Measurements from ENCODE around the gene ZNF444.
"Not testable (repeated sequence)": the region's sequence is repeated elsewhere in the genome, so short reads cannot be mapped to it uniquely, and the experiment has no call there.

The ZNF444 gene

DNA sequence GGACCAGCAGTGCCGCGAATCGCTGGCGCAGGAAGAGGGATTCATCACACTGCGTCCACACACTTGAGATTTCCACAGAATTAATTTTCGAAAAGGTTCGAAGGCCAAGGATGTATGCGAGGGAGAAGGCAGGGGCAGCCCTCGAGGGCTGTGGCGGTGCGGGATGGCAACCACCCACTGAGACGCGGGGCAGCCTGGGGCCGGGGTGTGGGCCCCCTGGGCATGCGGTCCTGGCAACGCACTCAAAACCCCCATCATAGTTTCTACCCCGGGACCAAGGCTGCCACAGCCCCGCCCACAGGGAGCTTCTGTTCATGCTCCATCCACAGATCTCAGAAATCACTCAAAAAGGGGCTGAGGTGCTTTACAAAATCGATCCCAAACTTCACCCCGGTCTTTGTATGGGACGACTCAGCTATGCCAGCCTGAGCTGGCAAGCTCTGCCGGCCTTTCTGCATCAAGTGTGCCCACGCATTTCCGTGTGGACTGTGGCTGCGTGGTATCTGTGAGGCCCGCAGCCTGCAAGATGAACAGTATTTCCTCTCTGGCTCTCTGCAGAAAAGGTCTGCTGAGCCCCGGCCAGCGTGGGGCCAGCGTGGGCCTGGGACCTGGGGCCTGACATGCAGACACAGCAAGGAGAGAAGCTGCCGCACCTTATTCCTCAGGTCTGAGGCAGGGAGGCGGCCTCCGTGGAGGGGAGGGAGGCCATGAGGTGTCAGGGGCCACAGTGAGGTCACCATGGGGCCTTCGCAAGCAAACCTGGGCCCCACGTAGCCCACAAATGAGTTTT is 39.1 kb upstream of the ZNF444 start:
- Histone ChIP-seq H3K27me3 (ENCODE audit: insufficient read depth, low read length) (no peaks in the 10 kb centered on the region), H2AFZ (ENCODE audit: low read depth, low read length) (no peak overlapping the region), H3K9me3 (ENCODE audit: low read length) (peaks cover 65% of the 10 kb centered on the region), H3K36me3 (ENCODE audit: insufficient read depth, low read length) (peaks cover 67% of the 10 kb centered on the region), H3K4me1 (ENCODE audit: insufficient read depth, low read length) (no peaks in the 10 kb centered on the region), H3K4me3 (ENCODE audit: low read length) (no peak overlapping the region)

DNA sequence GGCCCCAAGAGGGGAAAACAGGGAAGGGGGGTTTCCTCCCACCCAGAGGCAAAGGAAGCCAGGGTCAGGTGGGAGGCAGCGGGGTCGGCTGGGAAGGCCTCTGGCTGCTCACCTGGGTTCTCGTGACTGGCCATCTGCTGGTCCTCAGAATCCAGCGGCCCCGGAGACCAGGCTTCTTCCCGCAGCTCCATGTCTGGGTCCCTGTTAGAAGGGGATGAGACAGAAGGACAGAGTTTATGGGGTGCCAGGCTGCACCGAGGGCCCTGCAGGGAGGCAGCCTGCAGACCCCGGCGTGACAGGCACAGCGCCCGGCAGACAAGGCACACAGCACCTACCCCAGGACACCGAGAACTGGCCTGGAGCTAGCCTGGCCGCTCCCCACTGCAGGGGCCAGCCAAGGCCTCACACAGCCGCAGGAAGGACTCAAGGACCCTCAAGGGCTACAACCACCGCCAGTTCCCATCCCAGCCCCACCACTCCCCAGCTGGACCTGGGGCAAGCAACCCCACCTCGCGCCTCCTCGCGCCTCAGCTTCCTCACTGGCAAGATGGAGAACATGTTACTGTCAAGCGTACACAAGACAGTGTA is 38.0 kb upstream of the ZNF444 start:
- H2AFZ ChIP-seq (ENCODE audit: low read depth, low read length), result no peak overlapping the region
- no peaks in the 10 kb centered on the region for H3K27me3 ChIP-seq (ENCODE audit: insufficient read depth, low read length)
- H3K4me3 ChIP-seq (ENCODE audit: low read length), result no peak overlapping the region
- H3K36me3 ChIP-seq (ENCODE audit: insufficient read depth, low read length), result peaks cover 60% of the 10 kb centered on the region
- no peaks in the 10 kb centered on the region for H3K4me1 ChIP-seq (ENCODE audit: insufficient read depth, low read length)
- peaks cover 53% of the 10 kb centered on the region for H3K9me3 ChIP-seq (ENCODE audit: low read length)

DNA sequence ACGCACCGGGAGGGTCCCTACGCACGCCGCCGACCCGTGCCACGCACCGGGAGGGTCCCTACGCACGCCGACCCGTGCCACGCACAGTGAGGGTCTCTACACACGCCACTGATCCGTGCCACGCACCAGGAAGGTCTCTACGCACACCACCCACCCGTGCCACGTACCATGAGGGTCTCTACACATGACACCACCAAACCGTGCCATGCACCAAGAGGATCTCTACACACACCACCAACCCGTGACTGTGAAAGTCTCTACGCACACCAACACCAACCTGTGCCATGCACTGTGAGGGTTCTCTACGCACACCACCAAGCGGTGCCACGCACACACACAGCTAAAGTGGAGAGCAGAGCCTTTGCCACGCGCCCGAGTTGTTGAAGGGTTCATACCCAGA is 36.7 kb upstream of the ZNF444 start:
- peaks cover 50% of the 10 kb centered on the region for H3K36me3 ChIP-seq (ENCODE audit: insufficient read depth, low read length)
- no peaks in the 10 kb centered on the region for H3K4me1 ChIP-seq (ENCODE audit: insufficient read depth, low read length)
- no peak overlapping the region for H3K4me3 ChIP-seq (ENCODE audit: low read length)
- H2AFZ ChIP-seq (ENCODE audit: low read depth, low read length), result no peak overlapping the region
- H3K9me3 ChIP-seq (ENCODE audit: low read length), result peaks cover 44% of the 10 kb centered on the region
- no peaks in the 10 kb centered on the region for H3K27me3 ChIP-seq (ENCODE audit: insufficient read depth, low read length)

DNA sequence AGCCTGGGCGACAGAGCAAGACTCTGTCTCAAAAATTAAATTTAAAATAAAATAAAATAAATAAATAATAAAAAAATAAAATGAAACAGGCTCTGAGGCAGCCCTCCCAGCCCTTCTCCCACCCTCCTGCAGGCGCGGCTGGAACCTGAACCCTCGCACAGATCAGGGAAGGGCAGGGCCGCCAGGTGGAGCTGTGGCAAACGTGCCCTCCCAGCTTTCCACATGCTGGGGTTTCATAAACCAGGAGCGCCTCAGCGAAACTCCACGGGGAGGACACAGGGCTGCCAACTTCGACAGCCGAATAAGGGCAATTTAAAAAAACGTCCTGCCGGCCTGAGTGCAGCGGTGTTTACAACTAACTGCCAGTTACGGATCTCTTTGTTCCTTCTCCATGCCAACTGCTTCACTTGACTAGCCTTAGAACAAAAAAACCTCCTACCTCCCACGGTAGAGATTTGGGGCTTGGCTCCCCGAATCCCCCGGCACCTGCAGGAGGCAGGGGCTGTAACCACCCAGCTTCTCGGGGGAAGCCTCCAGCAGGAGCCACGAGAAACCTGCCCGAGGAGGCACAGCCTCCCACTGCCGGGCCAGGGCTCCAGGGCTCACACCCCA is 35.9 kb upstream of the ZNF444 start:
- peaks cover under 1% of the 10 kb centered on the region for H3K4me1 ChIP-seq (ENCODE audit: insufficient read depth, low read length)
- H2AFZ ChIP-seq (ENCODE audit: low read depth, low read length), result no peak overlapping the region
- H3K9me3 ChIP-seq (ENCODE audit: low read length), result peaks cover 37% of the 10 kb centered on the region
- peaks cover 44% of the 10 kb centered on the region for H3K36me3 ChIP-seq (ENCODE audit: insufficient read depth, low read length)
- no peaks in the 10 kb centered on the region for H3K27me3 ChIP-seq (ENCODE audit: insufficient read depth, low read length)
- no peak overlapping the region for H3K4me3 ChIP-seq (ENCODE audit: low read length)

DNA sequence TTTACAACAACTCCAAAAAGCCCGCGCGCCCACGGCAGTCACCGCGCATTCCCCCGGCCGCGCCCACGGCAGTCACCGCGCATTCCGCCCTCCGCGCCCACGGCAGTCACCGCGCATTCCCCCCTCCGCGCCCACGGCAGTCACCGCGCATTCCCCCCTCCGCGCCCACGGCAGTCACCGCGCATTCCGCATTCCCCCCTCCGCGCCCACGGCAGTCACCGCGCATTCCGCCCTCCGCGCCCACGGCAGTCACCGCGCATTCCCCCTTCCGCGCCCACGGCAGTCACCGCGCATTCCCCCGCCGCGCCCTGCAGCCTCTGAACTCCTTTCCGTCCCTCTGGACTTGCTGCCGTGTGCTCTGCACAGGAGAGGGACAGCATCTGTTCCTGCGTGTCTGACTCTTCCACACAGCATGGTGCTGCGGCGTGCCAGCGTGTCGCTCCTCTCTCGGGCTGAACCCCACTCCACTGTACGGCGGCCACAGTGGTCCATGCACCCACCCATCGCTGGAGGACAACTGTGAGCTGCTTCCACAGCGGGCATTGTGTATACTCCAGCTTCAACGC is 35.2 kb upstream of the ZNF444 start:
- not testable (repeated sequence) for H2AFZ ChIP-seq (ENCODE audit: low read depth, low read length); H3K4me3 ChIP-seq (ENCODE audit: low read length); H3K27me3 ChIP-seq (ENCODE audit: insufficient read depth, low read length); H3K4me1 ChIP-seq (ENCODE audit: insufficient read depth, low read length)
- peaks cover 31% of the 10 kb centered on the region for H3K9me3 ChIP-seq (ENCODE audit: low read length)
- H3K36me3 ChIP-seq (ENCODE audit: insufficient read depth, low read length), result peaks cover 37% of the 10 kb centered on the region

DNA sequence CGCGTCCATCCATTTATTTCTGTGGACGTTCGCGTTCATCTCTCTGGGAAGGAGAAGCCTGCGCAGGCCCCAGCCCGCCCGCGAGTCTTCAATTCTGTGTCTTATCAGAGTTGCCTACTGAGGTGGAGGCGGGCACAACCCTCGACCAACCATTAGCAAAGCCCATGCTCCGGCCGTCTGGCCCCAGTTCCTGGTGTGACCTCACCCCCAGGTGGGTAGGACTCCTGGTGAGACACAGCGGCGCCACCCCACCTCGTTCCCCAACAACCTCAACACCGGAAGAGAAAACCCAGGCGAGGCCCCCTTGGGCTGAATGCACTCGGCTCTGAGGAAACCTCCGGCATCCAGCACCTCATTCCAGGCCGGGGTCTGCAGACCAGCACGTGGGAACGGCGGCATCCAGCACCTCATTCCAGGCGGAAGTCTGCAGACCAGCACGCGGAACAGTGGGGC is 34.7 kb upstream of the ZNF444 start:
- Histone ChIP-seq H3K4me1 (ENCODE audit: insufficient read depth, low read length) (peaks cover 13% of the 10 kb centered on the region), H3K9me3 (ENCODE audit: low read length) (peaks cover 27% of the 10 kb centered on the region), H3K36me3 (ENCODE audit: insufficient read depth, low read length) (peaks cover 32% of the 10 kb centered on the region), H2AFZ (ENCODE audit: low read depth, low read length) (no peak overlapping the region), H3K4me3 (ENCODE audit: low read length) (no peak overlapping the region), H3K27me3 (ENCODE audit: insufficient read depth, low read length) (no peaks in the 10 kb centered on the region)

DNA sequence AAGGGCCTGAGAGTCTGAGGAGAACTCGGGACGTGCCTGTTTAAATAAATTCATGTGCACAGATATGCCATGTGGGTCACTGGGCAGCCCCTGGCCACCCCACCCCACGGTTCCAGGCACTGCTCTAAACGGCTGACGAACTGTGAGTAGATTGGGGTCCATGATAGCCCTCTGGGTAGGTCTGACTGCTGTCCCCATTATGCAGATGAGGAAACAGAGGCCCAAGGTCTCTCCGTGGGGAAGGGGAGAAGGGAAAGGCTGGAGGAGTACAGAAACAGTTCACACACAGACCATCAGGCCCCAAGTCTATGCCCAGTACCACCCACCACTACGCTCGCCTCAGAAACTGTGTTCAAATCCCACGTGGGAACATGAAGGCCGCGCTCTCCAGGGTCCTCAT is 34.1 kb upstream of the ZNF444 start:
- Histone ChIP-seq H2AFZ (ENCODE audit: low read depth, low read length) (no peak overlapping the region), H3K36me3 (ENCODE audit: insufficient read depth, low read length) (peaks cover 26% of the 10 kb centered on the region), H3K4me3 (ENCODE audit: low read length) (no peak overlapping the region), H3K4me1 (ENCODE audit: insufficient read depth, low read length) (peaks cover 18% of the 10 kb centered on the region), H3K9me3 (ENCODE audit: low read length) (peaks cover 22% of the 10 kb centered on the region), H3K27me3 (ENCODE audit: insufficient read depth, low read length) (no peaks in the 10 kb centered on the region)

DNA sequence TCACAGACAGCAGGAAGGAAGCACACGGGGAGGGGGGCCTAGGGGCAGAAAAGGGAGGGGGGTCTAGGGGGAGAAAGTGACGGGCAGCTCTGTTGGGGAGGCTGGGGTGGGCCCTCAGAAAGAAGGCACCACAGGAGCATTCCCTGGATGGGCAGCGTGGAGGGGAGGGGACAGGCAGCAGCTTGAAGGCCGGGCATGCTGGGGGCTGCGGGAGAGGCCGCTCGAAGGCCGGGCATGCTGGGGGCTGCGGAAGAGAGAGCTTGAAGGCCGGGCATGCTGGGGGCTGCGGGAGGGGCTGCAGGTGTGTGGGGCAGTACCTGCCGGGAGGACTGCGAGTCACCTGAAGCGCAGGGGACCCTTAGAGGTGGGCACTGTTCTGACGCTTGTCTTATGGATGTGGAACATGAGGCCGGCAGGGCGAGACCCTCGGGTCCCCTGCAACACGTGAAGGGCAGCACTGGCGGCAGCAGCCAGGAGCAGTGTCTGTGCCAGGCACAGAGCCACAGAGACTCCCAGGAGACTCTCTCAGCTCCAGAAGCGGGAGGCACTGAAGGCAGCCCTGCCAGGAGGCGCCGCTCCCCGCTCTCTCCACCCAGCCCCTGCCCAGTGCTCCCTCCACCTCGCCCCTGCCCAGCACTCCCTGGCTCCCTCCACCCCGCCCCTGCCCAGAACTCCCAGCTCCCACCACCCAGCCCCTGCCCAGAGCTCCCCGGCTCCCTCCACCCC is 33.3 kb upstream of the ZNF444 start:
- no peak overlapping the region for H2AFZ ChIP-seq (ENCODE audit: low read depth, low read length)
- H3K4me1 ChIP-seq (ENCODE audit: insufficient read depth, low read length), result peaks cover 25% of the 10 kb centered on the region
- peaks cover 18% of the 10 kb centered on the region for H3K36me3 ChIP-seq (ENCODE audit: insufficient read depth, low read length)
- peaks cover 20% of the 10 kb centered on the region for H3K9me3 ChIP-seq (ENCODE audit: low read length)
- no peaks in the 10 kb centered on the region for H3K27me3 ChIP-seq (ENCODE audit: insufficient read depth, low read length)
- no peak overlapping the region for H3K4me3 ChIP-seq (ENCODE audit: low read length)

DNA sequence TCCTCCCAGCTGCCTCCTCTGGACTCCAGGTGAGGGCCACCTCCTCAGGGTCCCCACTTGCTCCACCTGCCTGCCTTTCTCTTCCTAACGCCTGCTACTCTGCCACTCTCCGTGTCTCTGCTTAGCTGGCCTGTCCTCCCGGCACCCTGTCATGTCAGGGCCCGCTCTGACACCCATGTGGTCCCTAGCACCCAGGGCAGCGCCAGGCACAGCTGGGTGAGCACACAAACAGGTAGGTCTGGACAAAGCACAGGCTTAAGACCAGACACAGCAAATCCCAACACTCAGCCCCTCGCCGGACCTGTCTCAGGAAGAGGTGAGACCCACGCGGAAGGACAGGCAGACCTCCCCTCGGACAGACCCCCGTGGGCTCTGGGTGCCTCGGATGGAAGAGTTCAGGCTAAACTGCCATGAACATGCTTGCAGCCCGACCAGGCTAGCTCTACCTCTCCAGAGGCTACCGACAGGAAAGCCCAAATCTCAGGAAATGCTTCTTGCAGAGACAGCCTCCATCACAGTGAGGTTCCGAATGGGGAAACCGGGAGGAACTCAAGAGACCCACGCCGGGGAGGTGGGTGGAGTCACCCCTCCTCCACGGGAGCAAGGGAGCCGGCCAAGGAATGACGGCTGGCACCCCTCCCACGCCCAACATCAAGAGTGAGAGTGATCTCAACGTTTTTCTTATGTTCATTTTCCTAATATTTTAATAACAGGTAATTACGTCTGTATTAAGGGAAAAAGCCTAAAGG is 32.5 kb upstream of the ZNF444 start:
- Histone ChIP-seq H3K27me3 (ENCODE audit: insufficient read depth, low read length) (no peaks in the 10 kb centered on the region), H3K4me3 (ENCODE audit: low read length) (no peak overlapping the region), H3K9me3 (ENCODE audit: low read length) (peaks cover 14% of the 10 kb centered on the region), H3K36me3 (ENCODE audit: insufficient read depth, low read length) (peaks cover 12% of the 10 kb centered on the region), H2AFZ (ENCODE audit: low read depth, low read length) (no peak overlapping the region), H3K4me1 (ENCODE audit: insufficient read depth, low read length) (peaks cover 27% of the 10 kb centered on the region)

DNA sequence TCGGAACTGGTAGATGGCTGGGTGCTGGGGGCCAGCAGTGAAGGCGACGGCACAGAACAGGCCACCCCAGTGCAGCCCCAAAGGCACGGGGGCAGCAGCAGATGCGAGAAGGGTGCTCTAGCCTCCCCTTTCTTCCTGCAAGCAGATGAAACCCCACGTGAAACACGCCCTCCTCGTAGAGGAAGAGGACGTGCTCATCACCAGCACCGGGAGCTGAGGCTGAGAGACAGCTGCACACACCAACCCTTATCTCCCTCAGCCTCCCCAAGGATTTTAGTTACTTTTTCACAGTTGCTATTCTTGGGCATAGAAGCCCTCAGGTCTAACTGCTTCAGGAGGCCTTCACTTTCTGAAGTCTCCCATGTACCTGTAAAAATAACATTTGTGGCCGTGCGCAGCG is 31.9 kb upstream of the ZNF444 start:
- Histone ChIP-seq H3K36me3 (ENCODE audit: insufficient read depth, low read length) (peaks cover 12% of the 10 kb centered on the region), H2AFZ (ENCODE audit: low read depth, low read length) (no peak overlapping the region), H3K9me3 (ENCODE audit: low read length) (peaks cover 14% of the 10 kb centered on the region), H3K27me3 (ENCODE audit: insufficient read depth, low read length) (no peaks in the 10 kb centered on the region), H3K4me1 (ENCODE audit: insufficient read depth, low read length) (peaks cover 27% of the 10 kb centered on the region), H3K4me3 (ENCODE audit: low read length) (no peak overlapping the region)

DNA sequence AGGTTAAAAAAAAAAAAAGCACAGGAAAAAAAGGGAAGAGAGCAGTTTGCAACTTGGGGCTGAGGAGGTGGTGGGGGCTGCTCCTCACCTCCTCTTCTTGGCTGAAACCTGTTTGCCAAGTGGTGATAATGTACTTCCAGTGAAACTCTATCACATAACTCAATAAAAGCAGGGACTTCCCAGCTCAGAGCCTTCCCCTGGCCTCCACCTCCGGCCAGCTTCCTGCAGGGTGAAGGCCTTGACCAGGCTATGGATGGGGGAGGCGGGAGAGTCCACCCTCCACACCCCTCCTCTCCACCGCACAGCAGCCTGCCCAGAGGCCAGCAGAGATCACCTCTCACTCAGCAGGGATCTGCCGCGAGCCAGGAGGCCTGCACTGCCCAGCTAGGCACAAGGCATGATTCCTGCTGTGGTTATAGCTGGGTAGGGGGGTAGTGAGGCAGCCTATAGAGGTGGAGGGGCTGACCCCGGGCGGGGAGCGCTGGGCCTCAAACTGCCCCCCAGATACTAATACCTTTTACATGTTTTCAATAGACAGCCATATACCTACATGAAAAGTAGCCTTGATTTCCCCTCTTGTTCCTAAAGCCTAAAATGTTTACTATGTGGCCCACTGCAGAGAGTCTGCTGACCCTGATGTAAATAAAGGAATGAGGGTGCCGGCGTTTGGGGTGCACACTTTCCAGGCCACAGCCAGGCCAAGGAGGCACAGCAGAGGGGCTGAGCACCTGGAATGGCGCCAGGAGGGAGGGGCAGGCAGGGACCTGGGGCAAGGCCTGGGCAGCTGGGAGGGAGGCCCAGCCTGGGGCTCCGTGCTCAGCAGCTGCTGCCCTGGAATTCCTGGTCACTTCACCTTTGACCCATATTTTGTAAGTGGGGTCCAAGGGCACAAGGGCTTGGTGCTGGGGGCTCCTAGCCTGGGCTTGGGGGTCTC is 30.3 kb upstream of the ZNF444 start:
- Histone ChIP-seq H3K4me1 (ENCODE audit: insufficient read depth, low read length) (peaks cover 27% of the 10 kb centered on the region), H3K27me3 (ENCODE audit: insufficient read depth, low read length) (no peaks in the 10 kb centered on the region), H3K4me3 (ENCODE audit: low read length) (no peak overlapping the region), H3K36me3 (ENCODE audit: insufficient read depth, low read length) (peaks cover 15% of the 10 kb centered on the region), H2AFZ (ENCODE audit: low read depth, low read length) (no peak overlapping the region), H3K9me3 (ENCODE audit: low read length) (peaks cover 7% of the 10 kb centered on the region)

Data from neuron (in vitro differentiated cells).